MCF 10A (cell line): ENCODE results near the gene UGT2B15. TPM values are rescaled to one million over a fixed set of nuclear protein-coding genes. Genes with fewer than 3 reads are reported as not detected.
"Not testable (repeated sequence)": the region's sequence is repeated elsewhere in the genome, so short reads cannot be mapped to it uniquely, and the experiment has no call there.

Experiments
- BruUV-seq: library from RNA; stranded (reverse); fragments of 400-500 nt; replicated peaks from 2 replicates; lab custom pipeline; 2021; lab: Mats Ljungman, UMichigan
- CTCF ChIA-PET: fragments of 300-600 bp; sonication (Branson Sonifier 250); formaldehyde crosslinking; extraction: SDS; loops from one replicate; lab custom pipeline; 2021; ENCODE audit warnings: antibody characterized with exemption, inconsistent platforms; lab: Yijun Ruan, JAX
- POLR2A ChIA-PET: fragments of 300-600, 350-650 bp; sonication (Branson Sonifier 250); formaldehyde crosslinking; extraction: SDS; loops from one replicate; lab custom pipeline; 2020; ENCODE audit warnings: antibody characterized with exemption, inconsistent platforms; lab: Yijun Ruan, JAX
- DNase-seq: peaks from one replicate; pipeline ENCODE4 v3.0.0-alpha.2; 2018; ENCODE audit not compliant: unreplicated experiment
- H3K27ac Mint-ChIP-seq: one replicate; pipeline ENCODE4 v1.8.0; 2022; ENCODE audit warnings: mild to moderate bottlenecking, low read depth, mixed read lengths; ENCODE audit not compliant: unreplicated experiment
- H3K27me3 Mint-ChIP-seq: one replicate; pipeline ENCODE4 v1.8.0; 2022; ENCODE audit warnings: mixed read lengths; ENCODE audit not compliant: insufficient read depth, unreplicated experiment
- H3K36me3 Mint-ChIP-seq: one replicate; pipeline ENCODE4 v1.8.0; 2022; ENCODE audit warnings: mild to moderate bottlenecking, moderate library complexity, mixed read lengths; ENCODE audit not compliant: insufficient read depth, unreplicated experiment
- H3K4me1 Mint-ChIP-seq: one replicate; pipeline ENCODE4 v1.8.0; 2022; ENCODE audit warnings: mixed read lengths; ENCODE audit not compliant: insufficient read depth, unreplicated experiment
- H3K4me3 Mint-ChIP-seq: one replicate; pipeline ENCODE4 v1.8.0; 2022; ENCODE audit warnings: mild to moderate bottlenecking, moderate library complexity, mixed read lengths; ENCODE audit not compliant: unreplicated experiment
- H3K9me3 Mint-ChIP-seq: one replicate; pipeline ENCODE4 v1.8.0; 2022; ENCODE audit warnings: mixed read lengths; ENCODE audit not compliant: unreplicated experiment
- CTCF ChIP-seq: fragments of 200-600 bp; IDR thresholded peaks from one replicate; pipeline ENCODE4 v1.8.0; 2022; ENCODE audit warnings: antibody characterized with exemption, mild to moderate bottlenecking; ENCODE audit not compliant: unreplicated experiment
- intact Hi-C: fragments of 100-400 bp; cut with micrococcal nuclease; formaldehyde crosslinking; loops from 2 replicates; pipeline ENCODE4 v1.14.1; 2022
- total RNA-seq: library from RNA; stranded (reverse); gene quantifications from 2 replicates; pipeline ENCODE4 v1.2.3, GENCODE V29; 2022

UGT2B15 gene
- total RNA-seq, 1 experiment from 2014 or later = not detected

DNA sequence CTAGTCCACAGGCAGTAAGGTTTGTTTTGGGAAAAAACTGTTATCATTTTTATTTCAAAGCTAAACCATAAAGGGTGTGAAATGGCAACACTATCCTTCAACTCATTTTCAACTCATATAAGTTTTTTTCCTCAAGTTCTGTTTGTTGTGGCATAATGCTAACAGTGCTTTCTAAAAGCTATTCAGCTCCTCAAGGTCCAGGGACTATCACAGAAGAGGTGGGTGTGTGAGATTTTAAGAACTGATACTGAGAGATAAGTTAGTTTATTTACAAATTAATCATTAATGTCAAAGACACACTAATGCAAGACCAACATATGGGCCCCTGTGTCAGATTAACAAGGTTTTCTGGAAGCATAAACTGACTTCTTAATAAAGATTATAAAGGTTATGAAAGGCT is 11.8 kb downstream of the UGT2B15 start:
- POLR2A ChIA-PET = no interaction called here
- Mint-ChIP-seq H3K4me1 (peaks cover 11% of the 10 kb centered on the region), H3K27ac (no peak overlapping the region), H3K9me3 (no peaks in the 10 kb centered on the region), H3K4me3 (no peak overlapping the region), H3K36me3 (peaks cover 4% of the 10 kb centered on the region), H3K27me3 (no peaks in the 10 kb centered on the region)
- intact Hi-C loops = no loop called here
- BruUV-seq = no TSS peak
- CTCF ChIA-PET = interaction anchor here (0.6 kb wide), 1 partner anchor 30 kb away, joined by 3 read pairs; no protein-coding TSS in a partner anchor
- no peak for DNase-seq
- TF ChIP-seq CTCF = no peak

DNA sequence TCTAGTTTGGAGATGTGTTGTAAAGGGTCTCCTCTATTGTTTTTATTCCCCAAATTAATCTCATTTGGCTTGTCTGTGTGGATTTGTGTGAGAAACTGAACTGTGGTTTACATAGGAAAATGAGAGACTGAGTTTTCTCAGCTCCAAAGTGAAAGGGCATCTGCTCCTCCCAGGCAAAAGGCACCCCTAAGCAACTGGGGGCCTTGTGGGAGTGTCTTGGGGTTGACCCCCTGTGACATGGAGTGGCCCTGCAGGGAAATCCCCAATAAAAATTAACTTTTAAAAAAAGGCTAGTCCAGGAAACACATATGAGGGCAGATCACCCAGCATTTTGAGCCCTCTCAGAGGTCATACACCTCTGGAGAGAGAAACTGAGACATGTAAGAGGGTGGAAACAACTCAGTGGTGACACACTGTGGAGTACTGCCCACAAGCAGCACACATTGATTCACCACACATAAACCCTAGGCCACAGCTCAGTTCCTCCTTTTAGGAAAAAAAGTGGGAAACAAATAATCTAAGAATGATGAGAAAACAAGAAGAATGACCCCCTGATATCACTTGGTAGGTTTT is 13.3 kb downstream of the UGT2B15 start:
- H3K36me3 Mint-ChIP-seq, H3K27me3 Mint-ChIP-seq, POLR2A ChIA-PET, DNase-seq, H3K9me3 Mint-ChIP-seq, BruUV-seq, H3K27ac Mint-ChIP-seq, intact Hi-C loops, H3K4me3 Mint-ChIP-seq: not testable (repeated sequence)
- peaks cover 11% of the 10 kb centered on the region for H3K4me1 Mint-ChIP-seq
- CTCF ChIA-PET = interaction anchor here (0.6 kb wide), 1 partner anchor 513 kb away, joined by 4 read pairs; no protein-coding TSS in a partner anchor

DNA sequence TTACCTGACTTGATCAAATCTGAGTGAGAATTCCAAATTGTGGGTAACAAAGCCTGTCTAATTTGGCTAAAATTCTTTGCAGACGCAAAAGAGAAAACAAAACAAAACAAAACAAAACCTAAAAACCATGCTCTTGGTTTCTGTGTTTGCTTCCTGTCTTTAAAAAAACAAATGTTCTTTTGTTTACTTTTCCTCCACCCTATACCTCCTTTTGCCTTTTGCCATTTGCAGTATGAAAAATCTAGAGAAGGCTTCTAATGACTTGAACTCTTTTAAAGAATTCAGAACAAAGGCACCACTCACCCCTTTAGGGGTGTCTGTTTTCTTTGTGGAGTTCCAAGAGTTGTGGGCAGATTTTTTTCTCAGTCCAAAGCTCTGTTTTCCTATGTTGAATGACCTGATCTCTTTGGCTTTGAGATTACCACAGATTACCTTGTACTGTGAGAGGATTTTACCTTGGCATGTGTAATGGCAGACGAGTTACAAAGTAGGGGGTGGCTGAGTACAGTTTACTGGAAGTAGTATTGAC is 13.9 kb downstream of the UGT2B15 start:
- intact Hi-C loops, POLR2A ChIA-PET, DNase-seq: not testable (repeated sequence)

DNA sequence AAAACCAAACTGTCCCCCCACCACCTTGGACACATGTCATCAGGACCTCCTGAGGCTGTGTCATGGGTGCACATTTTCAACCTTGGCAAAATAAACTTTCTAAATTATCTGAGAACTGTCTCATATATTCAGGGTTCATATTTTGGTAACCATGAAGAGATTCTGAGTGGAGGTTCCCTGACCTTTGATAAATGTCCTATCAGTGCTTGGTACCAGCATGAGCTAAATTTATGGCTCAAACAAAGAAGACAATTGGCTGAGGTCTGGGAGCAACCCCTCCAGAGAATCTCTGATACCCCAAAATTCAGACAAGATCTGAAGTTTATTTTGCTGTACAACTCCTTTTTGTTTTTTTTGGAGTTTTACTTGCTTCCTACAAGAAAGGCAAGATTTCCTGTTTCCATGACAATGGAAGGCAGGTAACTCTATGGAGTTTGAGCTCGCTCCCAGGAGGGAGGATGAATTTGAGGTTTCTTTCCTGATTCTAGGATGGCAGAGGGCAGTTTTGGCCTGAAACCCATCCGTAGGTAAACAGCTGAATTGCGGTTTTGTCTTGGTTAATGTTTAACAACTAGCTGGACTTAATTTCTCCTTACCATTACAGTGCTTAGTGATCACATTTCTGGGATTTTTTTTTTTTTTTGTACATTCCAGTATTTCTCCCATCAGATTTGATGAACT is 14.5 kb downstream of the UGT2B15 start:
- CTCF ChIA-PET = interaction anchor here (1.3 kb wide), 1 partner anchor 514 kb away, joined by 5 read pairs; no protein-coding TSS in a partner anchor
- intact Hi-C loops = no loop called here
- no peak for DNase-seq
- Mint-ChIP-seq H3K27me3 (no peaks in the 10 kb centered on the region), H3K4me1 (peaks cover 11% of the 10 kb centered on the region), H3K36me3 (peaks cover 4% of the 10 kb centered on the region), H3K4me3 (no peak overlapping the region), H3K9me3 (no peaks in the 10 kb centered on the region), H3K27ac (peak overlapping the region; percentile 19)
- no peak for TF ChIP-seq CTCF
- POLR2A ChIA-PET = interaction anchor here (0.7 kb wide), 1 partner anchor 1894 kb away, joined by 4 read pairs; no protein-coding TSS in a partner anchor
- no TSS peak for BruUV-seq

More for the DNA sequence above, 13.9 kb downstream of the UGT2B15 start:
- not testable (repeated sequence) for H3K27ac Mint-ChIP-seq, H3K27me3 Mint-ChIP-seq, H3K4me3 Mint-ChIP-seq, H3K9me3 Mint-ChIP-seq, BruUV-seq, H3K36me3 Mint-ChIP-seq
- peaks cover 11% of the 10 kb centered on the region for H3K4me1 Mint-ChIP-seq
- CTCF ChIA-PET = interaction anchor here (0.6 to 1.3 kb wide), 2 partner anchors 514 kb away, joined by 4 to 5 read pairs; no protein-coding TSS in a partner anchor
